HEK293 (cell line): ENCODE results near the gene KDM4C.

ENCODE experiments used
- EGR2 ChIP-seq: fragments of 450-650 bp; formaldehyde crosslinking; IDR thresholded peaks from 2 replicates; pipeline ENCODE4 v1.5.1; 2016; ENCODE audit warnings: low read depth, missing biosample characterization, missing genetic modification characterization
- TCF7L2 ChIP-seq: IDR thresholded peaks from 2 replicates; pipeline ENCODE4 v1.6.1; 2011; ENCODE audit warnings: low read depth, mild to moderate bottlenecking, inconsistent platforms, low read length, moderate library complexity, borderline replicate concordance

- no peak for TF ChIP-seq EGR2 (tag by site-specific recombination)
- no peak for TF ChIP-seq TCF7L2
Measured at GRCh38 chr9:6944093-6944551, 186.3 kb downstream of the KDM4C start.
